T-helper 2 cell treated with Interferon-gamma antibody and Interleukin-4, amounts not matched to agents 5 μg/mL and 100 μg/mL, for 36 hours (primary cell): Measurements from ENCODE around the gene NFAT5.
"Not testable (repeated sequence)": the region's sequence is repeated elsewhere in the genome, so short reads cannot be mapped to it uniquely, and the experiment has no call there.

Source experiments
- DNase-seq: peaks from one replicate; pipeline ENCODE4 v3.0.0; 2021; ENCODE audit warnings: low spot score
- H3K27ac Mint-ChIP-seq: one replicate; pipeline ENCODE4 v1.8.0; 2021; ENCODE audit warnings: mild to moderate bottlenecking, mixed read lengths
- H3K27me3 Mint-ChIP-seq: one replicate; pipeline ENCODE4 v1.8.0; 2021; ENCODE audit warnings: low read depth, mixed read lengths
- H3K36me3 Mint-ChIP-seq: one replicate; pipeline ENCODE4 v1.8.0; 2021; ENCODE audit warnings: low read depth, mixed read lengths
- H3K4me1 Mint-ChIP-seq: one replicate; pipeline ENCODE4 v1.8.0; 2021; ENCODE audit warnings: low read depth, mixed read lengths
- H3K4me3 Mint-ChIP-seq: one replicate; pipeline ENCODE4 v1.8.0; 2022; ENCODE audit warnings: mild to moderate bottlenecking, moderate library complexity, mixed read lengths
- H3K9me3 Mint-ChIP-seq: one replicate; pipeline ENCODE4 v1.8.0; 2021; ENCODE audit warnings: mixed read lengths

Gene NFAT5

GRCh38 chr16:69724981-69725479 lies 159.3 kb downstream of the NFAT5 start:
- Mint-ChIP-seq H3K27me3 (no peaks in the 10 kb centered on the region), H3K27ac (peak overlapping the region; percentile 45), H3K4me1 (peaks cover 40% of the 10 kb centered on the region), H3K9me3 (no peaks in the 10 kb centered on the region), H3K36me3 (peaks cover 2% of the 10 kb centered on the region), H3K4me3 (peak overlapping the region; percentile 94)
- no peak for DNase-seq

- Mint-ChIP-seq H3K4me3 (peak overlapping the region; percentile 94), H3K27ac (peak overlapping the region; percentile 95), H3K27me3 (no peaks in the 10 kb centered on the region), H3K9me3 (no peaks in the 10 kb centered on the region), H3K4me1 (peaks cover 40% of the 10 kb centered on the region), H3K36me3 (peaks cover 3% of the 10 kb centered on the region)
- DNase-seq, result no peak
Observed at GRCh38 chr16:69725480-69726312, 159.9 kb downstream of the NFAT5 start.

- H3K27me3 Mint-ChIP-seq, result no peaks in the 10 kb centered on the region
- peak within 1 kb of the TSS; percentile 94 for H3K4me3 Mint-ChIP-seq
- peak within 1 kb of the TSS; percentile 95 for H3K27ac Mint-ChIP-seq
- peaks cover 2% of the 10 kb centered on the region for H3K36me3 Mint-ChIP-seq
- H3K4me1 Mint-ChIP-seq, result peaks cover 40% of the 10 kb centered on the region
- H3K9me3 Mint-ChIP-seq, result no peaks in the 10 kb centered on the region
- peak; percentile 92 for DNase-seq
Observed at GRCh38 chr16:69726313-69727060, 160.7 kb downstream of the NFAT5 start, which contains the start of gene NQO1. NQO1 (minus strand) TSS chr16:69726560; CDS start chr16:69726439, 121 bp downstream.

- Mint-ChIP-seq H3K27me3 (no peaks in the 10 kb centered on the region), H3K36me3 (peaks cover 2% of the 10 kb centered on the region), H3K9me3 (no peaks in the 10 kb centered on the region), H3K27ac (peak overlapping the region; percentile 95), H3K4me1 (peaks cover 39% of the 10 kb centered on the region), H3K4me3 (peak overlapping the region; percentile 94)
- DNase-seq, result no peak
Observed at GRCh38 chr16:69727916-69728270, 162.1 kb downstream of the NFAT5 start.

- not testable (repeated sequence) for H3K36me3 Mint-ChIP-seq, H3K27me3 Mint-ChIP-seq, H3K4me3 Mint-ChIP-seq, DNase-seq, H3K9me3 Mint-ChIP-seq, H3K27ac Mint-ChIP-seq
- H3K4me1 Mint-ChIP-seq, result peaks cover 31% of the 10 kb centered on the region
Observed at GRCh38 chr16:69729030-69729429, 163.3 kb downstream of the NFAT5 start.

GRCh38 chr16:69731280-69731679 lies 165.5 kb downstream of the NFAT5 start:
- not testable (repeated sequence) for H3K36me3 Mint-ChIP-seq, H3K9me3 Mint-ChIP-seq, H3K4me3 Mint-ChIP-seq, H3K27me3 Mint-ChIP-seq, H3K27ac Mint-ChIP-seq, DNase-seq
- peaks cover 19% of the 10 kb centered on the region for H3K4me1 Mint-ChIP-seq

GRCh38 chr16:69732101-69732500 lies 166.3 kb downstream of the NFAT5 start:
- Mint-ChIP-seq H3K27ac (no peak overlapping the region), H3K4me1 (peaks cover 13% of the 10 kb centered on the region), H3K9me3 (no peaks in the 10 kb centered on the region), H3K4me3 (no peak overlapping the region), H3K27me3 (no peaks in the 10 kb centered on the region), H3K36me3 (peaks cover 2% of the 10 kb centered on the region)
- DNase-seq, result no peak

- Mint-ChIP-seq H3K4me1 (no peaks in the 10 kb centered on the region), H3K4me3 (no peak overlapping the region), H3K9me3 (no peaks in the 10 kb centered on the region), H3K27me3 (no peaks in the 10 kb centered on the region), H3K36me3 (peaks cover 45% of the 10 kb centered on the region), H3K27ac (no peak overlapping the region)
- DNase-seq, result no peak
Observed at GRCh38 chr16:69741519-69741918, 175.8 kb downstream of the NFAT5 start.

GRCh38 chr16:69741951-69742904 lies 176.5 kb downstream of the NFAT5 start:
- Mint-ChIP-seq H3K4me3 (no peak overlapping the region), H3K27me3 (no peaks in the 10 kb centered on the region), H3K4me1 (no peaks in the 10 kb centered on the region), H3K9me3 (no peaks in the 10 kb centered on the region), H3K27ac (no peak overlapping the region), H3K36me3 (peaks cover 46% of the 10 kb centered on the region)
- DNase-seq, result no peak

- H3K9me3 Mint-ChIP-seq, result no peaks in the 10 kb centered on the region
- peaks cover 65% of the 10 kb centered on the region for H3K36me3 Mint-ChIP-seq
- H3K27ac Mint-ChIP-seq, result no peak overlapping the region
- H3K4me1 Mint-ChIP-seq, result no peaks in the 10 kb centered on the region
- no peak overlapping the region for H3K4me3 Mint-ChIP-seq
- H3K27me3 Mint-ChIP-seq, result no peaks in the 10 kb centered on the region
- no peak for DNase-seq
Observed at GRCh38 chr16:69744363-69745231, 178.8 kb downstream of the NFAT5 start.

- Mint-ChIP-seq H3K4me1 (no peaks in the 10 kb centered on the region), H3K27me3 (no peaks in the 10 kb centered on the region), H3K36me3 (peaks cover 65% of the 10 kb centered on the region), H3K27ac (no peak overlapping the region), H3K4me3 (no peak overlapping the region), H3K9me3 (no peaks in the 10 kb centered on the region)
- no peak for DNase-seq
Observed at GRCh38 chr16:69745232-69745612, 179.5 kb downstream of the NFAT5 start.

- no peaks in the 10 kb centered on the region for H3K9me3 Mint-ChIP-seq
- H3K27me3 Mint-ChIP-seq, result no peaks in the 10 kb centered on the region
- no peaks in the 10 kb centered on the region for H3K4me1 Mint-ChIP-seq
- H3K27ac Mint-ChIP-seq, result no peak overlapping the region
- no peak for DNase-seq
- peaks cover 68% of the 10 kb centered on the region for H3K36me3 Mint-ChIP-seq
- no peak overlapping the region for H3K4me3 Mint-ChIP-seq
Observed at GRCh38 chr16:69745959-69746358, 180.2 kb downstream of the NFAT5 start.

GRCh38 chr16:69747115-69747514 lies 181.3 kb downstream of the NFAT5 start:
- H3K27me3 Mint-ChIP-seq, result no peaks in the 10 kb centered on the region
- no peak for DNase-seq
- H3K27ac Mint-ChIP-seq, result no peak overlapping the region
- peaks cover 68% of the 10 kb centered on the region for H3K36me3 Mint-ChIP-seq
- peaks cover 3% of the 10 kb centered on the region for H3K4me1 Mint-ChIP-seq
- H3K4me3 Mint-ChIP-seq, result no peak overlapping the region
- H3K9me3 Mint-ChIP-seq, result no peaks in the 10 kb centered on the region
